ENCODE data around the gene RAB13.
"Not testable (repeated sequence)": the region's sequence is repeated elsewhere in the genome, so short reads cannot be mapped to it uniquely, and the experiment has no call there.

Gene RAB13

GRCh38 chr1:153985941-153986761, at the start of gene RAB13:
TSS of gene RAB13 (minus strand) at chr1:153986339. CDS start at chr1:153986236, 103 bp downstream.
- DNase-seq (ENCODE audit: low read depth) = peak; percentile 58

DNA sequence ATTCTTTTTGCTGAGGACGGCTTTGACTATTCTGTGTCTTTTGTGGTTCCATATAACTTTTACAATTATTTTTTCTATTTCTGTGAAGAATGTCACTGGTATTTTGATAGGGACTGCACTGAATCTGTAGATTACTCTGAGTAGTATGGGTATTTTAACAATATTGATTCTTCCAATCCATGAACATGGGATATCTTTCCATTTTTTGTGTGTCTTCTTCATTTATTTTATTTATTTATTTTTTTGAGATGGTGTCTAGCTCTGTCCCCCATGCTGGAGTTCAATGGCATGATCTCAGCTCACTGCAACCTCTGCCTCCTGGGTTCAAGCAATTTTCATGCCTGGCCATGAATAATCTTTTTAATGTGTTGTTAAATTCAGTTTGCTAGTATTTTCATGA, 47.6 kb upstream of the RAB13 start:
- DNase-seq (ENCODE audit: low read depth) = not testable (repeated sequence)

DNA sequence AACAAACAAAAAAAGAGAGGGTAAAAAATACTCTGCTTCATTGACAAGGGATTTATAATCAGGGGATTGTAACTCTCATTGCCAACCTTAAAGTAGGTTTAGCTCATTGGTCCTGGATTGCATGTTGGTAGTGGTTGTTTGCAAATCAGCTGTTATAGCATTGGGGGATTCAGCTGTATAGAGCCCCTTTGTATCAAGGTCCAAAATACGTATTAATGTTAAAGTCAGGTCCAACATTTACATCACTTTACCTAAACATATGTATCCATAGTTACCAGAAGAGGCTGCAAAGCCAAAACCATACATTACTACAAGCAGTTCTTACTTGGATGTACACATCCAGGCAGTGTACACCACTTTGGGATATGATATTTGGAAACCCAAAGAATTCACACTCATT, 33.8 kb upstream of the RAB13 start:
- no peak for DNase-seq (ENCODE audit: low read depth)

- no peak for DNase-seq (ENCODE audit: low read depth)
These were observed 33.1 kb upstream of the RAB13 start for GRCh38 chr1:154019269-154019668.

DNA sequence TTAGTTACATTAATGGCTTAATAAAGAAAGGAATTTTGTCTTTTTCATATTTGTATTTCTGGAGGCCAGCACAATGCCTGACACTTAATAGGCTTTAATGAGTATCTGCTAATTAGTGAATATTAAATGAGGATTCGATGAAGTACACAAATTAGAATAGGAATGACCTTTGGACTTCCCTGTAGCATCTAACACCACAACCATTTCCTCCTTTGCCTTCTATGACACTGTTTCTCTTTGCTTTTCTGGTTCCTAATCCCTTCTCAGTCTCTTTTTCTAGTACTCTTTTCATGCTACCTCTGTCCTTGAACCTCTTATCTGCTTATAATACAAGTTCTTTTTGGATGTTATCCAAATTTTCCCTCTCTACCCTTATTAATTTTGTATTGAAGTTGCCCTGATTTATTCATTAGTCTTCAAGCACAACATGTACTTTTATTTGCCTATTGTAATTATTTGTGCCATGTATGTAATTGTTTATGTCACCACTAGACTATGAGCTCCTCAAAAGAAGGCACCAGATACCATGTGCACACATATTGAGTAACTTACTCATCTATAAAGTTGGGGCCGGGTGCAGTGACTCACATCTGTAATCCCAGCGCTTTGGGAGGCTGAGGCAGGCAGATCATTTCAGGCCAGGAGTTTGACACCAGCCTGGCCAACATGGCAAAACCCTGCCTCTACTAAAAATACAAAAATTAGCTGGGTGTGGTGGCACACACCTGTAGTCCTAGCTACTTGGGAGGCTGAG, 28.2 kb upstream of the RAB13 start:
- DNase-seq (ENCODE audit: low read depth) = peak; percentile 36

- DNase-seq (ENCODE audit: low read depth) = not testable (repeated sequence)
These were observed 26.4 kb upstream of the RAB13 start for GRCh38 chr1:154012543-154012942.

DNA sequence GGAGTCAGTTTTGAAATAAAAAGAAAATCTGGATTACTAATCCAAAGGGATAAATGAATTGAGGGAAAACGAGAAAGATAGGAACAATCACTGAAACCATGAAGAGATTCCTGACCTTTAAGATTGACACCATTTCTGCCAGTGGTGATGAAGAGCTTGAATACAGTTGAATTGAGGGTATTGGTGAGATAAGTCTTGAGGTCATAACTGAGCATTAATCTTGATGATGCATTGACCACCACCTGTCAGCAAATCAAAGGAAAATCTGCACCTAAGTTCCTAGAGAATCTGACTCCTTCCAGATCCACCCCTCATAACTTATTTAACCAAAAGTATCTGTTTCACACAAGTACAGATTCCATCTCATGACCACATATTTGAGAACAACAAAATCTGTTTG, 26.0 kb upstream of the RAB13 start:
- DNase-seq (ENCODE audit: low read depth) = no peak

DNA sequence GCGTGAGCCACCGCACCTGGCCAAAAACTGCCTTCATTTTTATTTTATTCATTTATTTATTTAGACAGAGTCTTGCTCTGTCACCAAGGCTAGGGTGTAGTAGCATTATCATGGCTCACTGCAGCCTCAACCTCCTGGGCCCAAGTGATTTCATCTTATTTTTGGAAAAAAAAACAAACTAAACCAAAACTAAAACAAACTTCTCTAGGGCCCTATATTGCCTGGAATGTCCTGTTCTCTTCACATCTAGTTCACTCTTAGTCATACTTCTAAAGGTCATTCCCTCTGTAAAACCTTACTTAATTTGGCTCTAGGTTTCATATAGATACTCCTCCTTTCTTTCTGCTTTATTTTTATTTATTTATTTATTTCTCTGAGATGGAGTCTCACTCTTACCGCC, 20.0 kb upstream of the RAB13 start:
- no peak for DNase-seq (ENCODE audit: low read depth)

DNA sequence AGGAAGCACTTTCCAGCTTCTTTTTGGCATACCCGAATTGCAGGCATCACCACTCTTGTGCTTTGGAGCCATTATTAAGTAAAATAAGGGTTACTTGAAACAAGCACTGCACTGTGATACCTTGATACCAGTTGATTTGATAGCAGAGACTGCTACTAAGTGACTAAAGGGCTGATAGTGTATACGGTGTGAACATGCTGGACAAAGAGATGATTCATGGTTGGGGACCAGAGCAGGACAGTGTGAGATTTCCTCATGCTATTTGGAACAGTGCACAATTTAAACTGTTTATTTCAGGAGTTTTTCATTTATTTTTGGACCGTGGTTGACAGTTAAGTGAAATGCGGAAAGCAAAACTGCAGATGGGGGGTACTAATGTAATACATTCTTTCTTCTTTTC, 14.3 kb upstream of the RAB13 start:
- DNase-seq (ENCODE audit: low read depth) = no peak

DNA sequence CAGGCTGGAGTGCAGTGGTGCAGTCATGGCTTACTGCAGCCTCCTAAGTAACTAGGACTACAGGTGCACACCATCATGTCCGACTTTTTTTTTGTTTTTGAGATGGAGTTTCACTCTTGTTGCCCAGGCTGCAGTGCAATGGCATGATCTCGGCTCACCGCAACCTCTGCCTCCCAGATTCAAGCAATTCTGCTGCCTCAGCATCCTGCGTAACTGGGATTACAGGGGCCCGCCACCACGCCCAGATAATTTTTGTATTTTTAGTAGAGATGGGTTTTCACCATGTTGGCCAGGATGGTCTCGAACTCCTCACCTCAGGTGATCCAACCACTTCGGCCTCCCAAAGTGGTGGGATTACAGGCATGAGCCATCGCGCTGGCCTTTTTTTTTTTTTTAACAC, 10.7 kb upstream of the RAB13 start:
- DNase-seq (ENCODE audit: low read depth) = not testable (repeated sequence)

DNA sequence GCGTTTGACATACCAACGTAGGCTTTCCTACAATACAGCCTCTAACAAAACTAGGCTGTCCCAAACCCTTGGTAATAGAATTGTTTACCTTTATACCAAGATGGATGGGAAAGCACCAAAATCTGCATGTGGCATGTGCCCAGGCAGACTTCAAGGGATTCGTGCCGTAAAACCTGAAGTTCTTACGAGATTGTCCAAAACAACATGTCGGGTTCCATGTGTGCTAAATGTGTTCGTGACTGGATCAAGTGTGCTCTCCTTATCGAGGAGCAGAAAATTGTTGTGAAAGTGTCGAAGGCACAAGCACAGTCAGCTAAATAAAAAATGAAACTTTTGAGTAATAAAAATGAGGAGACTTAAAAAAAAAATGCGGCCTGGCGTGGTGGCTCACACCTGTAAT, 9.5 kb upstream of the RAB13 start:
- DNase-seq (ENCODE audit: low read depth) = no peak

GRCh38 chr1:153995202-153995601, 9.1 kb upstream of the RAB13 start:
- no peak for DNase-seq (ENCODE audit: low read depth)

- no peak for DNase-seq (ENCODE audit: low read depth)
These were observed 5.7 kb upstream of the RAB13 start for GRCh38 chr1:153991806-153992205.

DNA sequence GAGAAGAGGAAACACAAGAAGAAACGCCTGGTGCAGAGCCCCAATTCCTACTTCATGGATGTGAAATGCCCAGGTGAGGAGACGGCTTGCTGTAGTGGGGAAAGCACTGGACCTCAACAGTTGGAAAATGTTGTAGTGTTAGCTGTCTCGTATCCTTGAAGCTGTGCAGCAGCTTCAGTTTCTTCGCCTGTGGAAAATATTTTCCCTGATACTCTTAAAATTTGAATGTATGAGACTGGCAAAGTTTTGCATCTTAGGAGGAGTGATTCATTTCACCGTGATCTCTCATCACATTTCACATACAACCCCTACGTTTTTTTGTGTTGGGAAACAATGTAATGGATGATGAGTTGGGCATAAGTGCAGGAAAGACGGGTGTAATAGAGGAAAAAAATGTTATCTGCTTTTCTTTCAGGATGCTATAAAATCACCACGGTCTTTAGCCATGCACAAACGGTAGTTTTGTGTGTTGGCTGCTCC, 5.1 kb upstream of the RAB13 start:
- no peak for DNase-seq (ENCODE audit: low read depth)

DNA sequence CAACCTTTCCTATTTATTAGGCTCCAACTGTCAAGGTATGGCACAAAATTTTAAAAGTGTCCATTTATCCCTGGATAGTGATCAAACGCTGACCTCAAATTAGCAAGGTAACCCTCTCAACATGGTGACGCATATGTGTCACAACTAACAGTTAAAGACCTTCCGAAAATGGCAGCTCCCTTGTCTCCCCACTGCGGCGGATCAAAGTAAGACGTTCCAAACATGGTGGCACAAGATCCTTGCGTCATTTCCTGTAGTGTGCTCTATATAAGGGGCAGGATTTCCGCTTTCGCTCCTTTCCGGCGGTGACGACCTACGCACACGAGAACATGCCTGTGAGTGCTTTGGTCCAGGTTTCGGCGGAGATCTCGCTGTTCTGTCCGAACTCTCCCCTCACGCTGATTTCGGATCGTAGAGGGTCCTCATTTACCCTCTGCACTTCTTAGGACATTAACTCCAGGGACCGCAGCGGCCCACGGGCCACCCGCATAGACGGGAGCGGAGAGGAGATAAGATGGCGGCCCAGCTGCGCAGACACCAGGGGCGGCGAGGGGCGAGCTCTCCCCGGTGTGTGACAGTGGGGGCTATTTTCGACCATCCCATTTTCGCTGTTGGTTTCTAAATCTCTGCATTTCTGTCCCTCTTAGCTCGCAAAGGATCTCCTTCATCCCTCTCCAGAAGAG, 4.5 kb upstream of the RAB13 start, which contains the start of gene RPS27:
RPS27 (plus strand) TSS at position 295 of the 683 bp plus-strand sequence; CDS start at position 330, 35 bp downstream.
- peak; percentile 93 for DNase-seq (ENCODE audit: low read depth)

DNA sequence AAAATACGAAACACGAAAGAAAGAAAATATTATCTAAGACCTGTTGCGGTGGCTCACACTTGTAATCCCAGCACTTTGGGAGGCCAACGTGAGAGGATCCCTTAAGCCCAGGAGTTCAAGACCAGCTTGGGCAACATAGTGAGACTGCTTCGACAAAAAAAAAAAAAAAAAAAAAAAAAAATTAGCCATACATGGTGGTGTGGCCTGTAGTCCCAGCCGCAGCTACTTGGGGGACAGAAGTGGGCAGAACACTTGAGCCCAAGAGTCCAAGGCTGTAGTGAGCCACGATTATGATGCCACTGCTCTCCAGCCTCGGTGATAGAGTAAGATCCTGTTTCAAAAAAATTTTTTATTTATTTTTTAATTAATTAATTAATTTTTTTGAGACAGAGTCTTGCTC, 1.5 kb upstream of the RAB13 start:
- no peak for DNase-seq (ENCODE audit: low read depth)

DNA sequence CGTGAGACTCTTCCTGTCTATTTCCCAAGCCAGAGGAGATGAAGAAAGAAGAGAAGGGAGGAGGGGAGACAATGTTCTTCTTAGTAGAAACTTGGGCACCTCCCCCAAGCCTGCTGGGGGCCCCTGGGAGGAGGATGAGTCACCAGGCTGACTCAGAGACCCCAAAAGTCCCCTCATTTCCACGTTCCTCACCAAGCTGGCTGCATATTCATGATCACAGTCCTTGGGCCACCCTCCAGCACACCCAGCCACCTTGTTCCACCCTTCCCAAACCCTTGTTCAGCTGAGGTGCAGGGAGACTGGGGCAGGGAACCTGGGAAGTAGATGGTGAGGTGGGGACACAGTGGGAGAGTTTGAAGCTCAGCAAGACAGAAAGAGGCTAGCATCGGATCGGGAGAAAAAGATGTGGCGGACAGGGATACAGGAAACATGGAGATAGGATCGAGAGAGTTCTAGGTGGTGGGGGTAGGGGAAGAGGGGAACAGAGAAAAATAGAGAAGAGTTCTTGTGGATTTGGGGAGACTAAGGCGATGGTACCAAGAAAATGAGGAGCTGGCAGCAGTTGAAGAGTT, 712 bp downstream of the RAB13 start:
- DNase-seq (ENCODE audit: low read depth) = peak; percentile 60

DNA sequence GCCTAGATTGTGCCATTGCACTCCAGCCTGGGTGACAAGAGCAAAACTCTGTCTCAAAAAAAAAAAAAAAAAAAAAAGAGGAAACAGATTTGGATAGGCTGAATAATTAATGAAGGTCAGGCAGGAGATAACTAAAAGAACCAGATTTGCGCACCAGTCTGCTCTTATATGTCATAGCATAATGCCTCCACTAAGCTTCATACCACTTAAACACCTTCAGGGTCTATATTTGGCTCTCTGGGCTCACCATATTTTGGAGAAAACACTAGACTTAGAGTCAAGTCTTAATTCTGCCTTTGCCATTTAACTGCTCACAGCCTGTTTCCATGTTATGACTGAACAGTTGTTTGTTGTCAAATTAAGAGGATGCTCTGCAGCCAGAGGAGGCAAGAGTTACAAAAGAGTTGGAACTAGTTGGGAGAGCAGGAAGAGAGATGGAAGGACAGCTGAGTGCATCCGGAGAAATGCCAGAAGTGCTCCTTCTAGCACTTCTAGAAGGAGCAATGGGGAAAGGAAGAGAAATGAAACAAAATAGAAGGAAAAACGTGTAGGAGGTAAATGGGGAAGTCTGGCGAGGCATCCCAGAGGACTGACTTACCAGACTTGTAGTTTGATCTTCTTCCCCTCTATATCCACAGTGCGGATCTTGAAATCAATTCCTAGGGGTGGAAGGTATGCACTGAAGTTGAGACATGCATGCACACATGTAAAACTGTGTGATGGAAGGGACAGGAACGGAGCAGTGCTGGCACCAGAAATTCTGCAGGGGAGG, 1.8 kb downstream of the RAB13 start:
- no peak for DNase-seq (ENCODE audit: low read depth)

DNA sequence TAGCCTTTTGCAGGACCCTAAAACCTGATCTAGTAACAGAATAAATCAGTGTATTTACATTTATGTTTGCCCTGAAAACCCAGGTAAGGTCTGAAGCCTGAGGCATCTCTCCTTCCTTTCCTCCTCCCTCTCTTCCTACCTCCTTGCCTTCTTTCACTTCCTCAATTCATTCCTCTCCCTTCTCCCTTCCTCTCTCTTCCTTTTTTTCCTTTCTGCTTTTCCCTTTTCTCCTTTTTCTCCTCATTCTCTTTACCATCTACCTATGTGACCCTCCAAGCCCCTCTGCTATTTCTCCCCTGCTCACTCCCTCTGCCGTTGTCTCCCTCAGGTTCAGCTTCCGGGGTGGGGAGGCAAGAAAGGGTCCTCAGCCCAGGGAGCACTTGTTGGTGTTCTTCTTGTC, 4.4 kb downstream of the RAB13 start:
- DNase-seq (ENCODE audit: low read depth) = not testable (repeated sequence)

DNA sequence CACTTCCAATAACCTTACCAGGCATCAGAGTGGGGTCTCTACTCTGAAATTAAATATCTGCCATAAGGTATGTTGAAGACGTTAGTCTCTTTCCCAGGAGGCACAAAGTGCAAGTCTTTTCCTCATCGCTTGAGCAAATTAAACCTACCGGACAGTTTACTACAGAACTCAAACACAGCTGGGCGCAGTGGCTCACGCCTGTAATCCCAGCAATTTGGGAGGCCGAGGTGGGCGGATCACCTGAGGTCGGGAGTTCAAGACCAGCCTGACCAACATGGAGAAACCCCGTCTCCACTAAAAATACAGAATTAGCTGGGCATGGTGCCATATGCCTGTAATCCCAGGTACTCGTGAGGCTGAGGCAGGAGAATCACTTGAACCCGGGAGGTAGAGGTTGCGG, 7.0 kb downstream of the RAB13 start:
- DNase-seq (ENCODE audit: low read depth) = not testable (repeated sequence)

DNA sequence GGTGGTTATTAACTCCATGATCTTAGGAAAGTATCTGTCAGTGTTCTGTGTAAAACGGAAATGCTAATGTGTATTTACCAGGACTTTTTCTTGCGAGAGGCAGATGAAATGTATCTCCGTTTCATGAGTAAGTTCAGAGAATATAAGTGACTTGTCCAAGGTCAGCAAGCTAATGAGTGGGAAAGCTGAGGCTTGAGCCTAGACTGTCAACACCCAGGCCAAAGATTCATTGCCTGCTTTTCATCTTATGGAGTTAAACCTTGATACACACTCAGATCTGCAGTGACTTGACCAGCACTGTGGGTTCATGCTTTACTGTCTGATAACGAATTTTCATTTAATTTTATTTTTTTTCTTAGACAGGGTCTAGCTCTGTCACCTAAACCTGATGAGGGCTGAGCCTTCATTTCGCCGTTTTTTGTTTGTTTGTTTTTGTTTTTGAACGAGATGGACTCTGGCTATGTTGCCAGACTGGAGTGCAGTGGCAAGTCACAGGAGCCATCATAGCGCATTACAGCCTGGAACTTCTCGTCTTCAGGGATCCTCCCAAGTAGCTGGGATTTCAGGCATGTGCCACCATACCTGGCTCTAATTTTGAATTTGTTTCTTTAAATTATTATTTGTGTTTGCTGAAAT, 7.7 kb downstream of the RAB13 start:
- DNase-seq (ENCODE audit: low read depth) = no peak

Measured in HS-5 (cell line).